HG03060 (cell line): Measurements from ENCODE around the gene MARCHF6.

ENCODE experiments used
- ATAC-seq: cut with Tn5 transposase; IDR thresholded peaks from one replicate; pipeline ENCODE4 v1.9.1; 2021; ENCODE audit warnings: low read depth, moderate number of reproducible peaks; ENCODE audit not compliant: unreplicated experiment

Gene MARCHF6

GRCh38 chr5:10353241-10354047 lies at the start of gene MARCHF6:
Gene MARCHF6, plus strand, starts transcription at chr5:10353695. Its CDS starts 204 bp downstream, at chr5:10353899.
- ATAC-seq, result peak; percentile 79

- no peak for ATAC-seq
These were observed 49.8 kb upstream of the MARCHF6 start for GRCh38 chr5:10303699-10304170.

- no peak for ATAC-seq
These were observed 48.6 kb upstream of the MARCHF6 start for GRCh38 chr5:10304932-10305331.

GRCh38 chr5:10306114-10306513 lies 47.4 kb upstream of the MARCHF6 start:
- ATAC-seq, result no peak

- no peak for ATAC-seq
These were observed 46.7 kb upstream of the MARCHF6 start for GRCh38 chr5:10306806-10307205.

GRCh38 chr5:10307206-10308148 lies 46.0 kb upstream of the MARCHF6 start, which contains the start of gene CMBL:
Gene CMBL, minus strand, starts transcription at chr5:10307902. Its CDS starts 17,140 bp downstream, at chr5:10290762.
- ATAC-seq, result peak; percentile 51

GRCh38 chr5:10308844-10309243 lies 44.7 kb upstream of the MARCHF6 start:
- ATAC-seq, result no peak

- no peak for ATAC-seq
These were observed 43.3 kb upstream of the MARCHF6 start for GRCh38 chr5:10310066-10310779.

GRCh38 chr5:10310835-10311570 lies 42.5 kb upstream of the MARCHF6 start:
- ATAC-seq, result peak; percentile 70

GRCh38 chr5:10311595-10312425 lies 41.7 kb upstream of the MARCHF6 start:
- ATAC-seq, result no peak

GRCh38 chr5:10315201-10315600 lies 38.3 kb upstream of the MARCHF6 start:
- ATAC-seq, result no peak

- no peak for ATAC-seq
These were observed 37.5 kb upstream of the MARCHF6 start for GRCh38 chr5:10315824-10316509.

- ATAC-seq, result no peak
These were observed 35.4 kb upstream of the MARCHF6 start for GRCh38 chr5:10317825-10318682.

GRCh38 chr5:10319202-10319851 lies 34.2 kb upstream of the MARCHF6 start:
- ATAC-seq, result no peak

GRCh38 chr5:10320793-10321192 lies 32.7 kb upstream of the MARCHF6 start:
- ATAC-seq, result no peak

- no peak for ATAC-seq
These were observed 31.6 kb upstream of the MARCHF6 start for GRCh38 chr5:10321882-10322281.
